CD4-positive, alpha-beta memory T cell (primary cell): ENCODE data around the gene EPHA10. TPM values are rescaled to one million over a fixed set of nuclear protein-coding genes. Genes with fewer than 3 reads are reported as not detected.
A peak's percentile ranks its signal among the peaks of the same experiment; 100 is the strongest.

Source experiments
- CTCF ChIA-PET: fragments of 350-600 bp; sonication (Branson Sonifier 250); formaldehyde crosslinking; loops from one replicate; lab custom pipeline; 2021; ENCODE audit warnings: inconsistent platforms; ENCODE audit not compliant: partially characterized antibody; lab: Charles Lee
- POLR2A ChIA-PET: fragments of 350-600 bp; sonication (Branson Sonifier 250); formaldehyde crosslinking; loops from one replicate; lab custom pipeline; 2021; ENCODE audit not compliant: partially characterized antibody; lab: Charles Lee
- DNase-seq, 5 donors: peaks; one replicate each; pipeline versions ENCODE4 v3.0.0 to v3.0.0-alpha.2; 2020 to 2022; ENCODE audit warnings: mixed read lengths in 1 of 5
- H3K27ac ChIP-seq: one replicate; pipeline ENCODE4 v1.7.0; 2013; ENCODE audit warnings: low read depth, low read length
- H3K27me3 ChIP-seq: 2 replicates; pipeline ENCODE4 v1.7.0; 2013; ENCODE audit warnings: mild to moderate bottlenecking, low read length, moderate library complexity; ENCODE audit not compliant: insufficient read depth
- H3K36me3 ChIP-seq: 2 replicates; pipeline ENCODE4 v1.7.0; 2013; ENCODE audit warnings: mild to moderate bottlenecking, low read length, moderate library complexity; ENCODE audit not compliant: insufficient read depth
- H3K4me1 ChIP-seq: 2 replicates; pipeline ENCODE4 v1.7.0; 2013; ENCODE audit warnings: mild to moderate bottlenecking, low read length, moderate library complexity; ENCODE audit not compliant: insufficient read depth
- H3K4me3 ChIP-seq, 2 donors: one replicate each; pipeline ENCODE4 v1.7.0; 2013; ENCODE audit warnings: low read length in 2 of 2, mild to moderate bottlenecking in 1 of 2
- H3K9me3 ChIP-seq, 2 donors: one replicate each; pipeline ENCODE4 v1.7.0; 2013; ENCODE audit warnings: low read length in 2 of 2, control low read depth in 1 of 2; ENCODE audit not compliant: control insufficient read depth in 1 of 2
- H3K27ac Mint-ChIP-seq, 7 donors: one replicate each; pipeline ENCODE4 v1.8.0; 2020 to 2021; ENCODE audit warnings: mixed read lengths in 7 of 7, mild to moderate bottlenecking in 6 of 7, inconsistent platforms in 3 of 7, moderate library complexity in 3 of 7
- H3K27me3 Mint-ChIP-seq, 2 donors: one replicate each; pipeline ENCODE4 v1.8.0; 2020 to 2021; ENCODE audit warnings: mixed read lengths in 2 of 2
- H3K36me3 Mint-ChIP-seq, 2 donors: one replicate each; pipeline ENCODE4 v1.8.0; 2020 to 2021; ENCODE audit warnings: mixed read lengths in 2 of 2, inconsistent platforms in 1 of 2, mild to moderate bottlenecking in 1 of 2
- H3K4me1 Mint-ChIP-seq, 4 donors: one replicate each; pipeline ENCODE4 v1.8.0; 2020 to 2021; ENCODE audit warnings: mixed read lengths in 4 of 4, mild to moderate bottlenecking in 1 of 4
- H3K4me3 Mint-ChIP-seq, 8 donors: one replicate each; pipeline ENCODE4 v1.8.0; 2020 to 2021; ENCODE audit warnings: mixed read lengths in 8 of 8, mild to moderate bottlenecking in 7 of 8, moderate library complexity in 6 of 8, inconsistent platforms in 3 of 8
- H3K9me3 Mint-ChIP-seq, 8 donors: one replicate each; pipeline ENCODE4 v1.8.0; 2020 to 2021; ENCODE audit warnings: mixed read lengths in 8 of 8, mild to moderate bottlenecking in 5 of 8, inconsistent platforms in 3 of 8, moderate library complexity in 1 of 8
- intact Hi-C: fragments of 100-400 bp; cut with micrococcal nuclease; formaldehyde crosslinking; loops from one replicate; pipeline ENCODE4 v1.15.1; 2023
- polyA plus RNA-seq, 2 donors: library from polyadenylated mRNA; unstranded; fragments of 300-500 nt; fragmentation: Illumina TruSeq; gene quantifications; one replicate each; pipeline ENCODE4 v1.2.3, GENCODE V29; 2021
- total RNA-seq, 2 experiments: library from RNA; stranded (reverse); gene quantifications; one replicate each; pipeline ENCODE4 v1.2.3, GENCODE V29; 2021

Gene EPHA10
- total and polyA plus RNA-seq, 4 experiments from 2014 or later: 0.36 TPM; not detected in 3

- H3K4me3 Mint-ChIP-seq: peak overlapping the region in 7 of 8 donors; percentile 2 to 72 (median 55)
- Histone ChIP-seq H3K4me1 (peaks cover 10% of the 10 kb centered on the region), H3K9me3 (no peaks in the 10 kb centered on the region), H3K36me3 (no peaks in the 10 kb centered on the region), H3K27me3 (peaks cover 27% of the 10 kb centered on the region), H3K4me3 (no peak overlapping the region), H3K27ac (no peak overlapping the region)
- no peak overlapping the region for H3K27ac Mint-ChIP-seq
- no peak for DNase-seq
- H3K4me1 Mint-ChIP-seq: peaks cover 4 to 25% (median 15%) of the 10 kb centered on the region in 4 donors
- intact Hi-C loops: no loop called here
- CTCF ChIA-PET: no interaction called here
- peaks cover 63 to 67% of the 10 kb centered on the region in 2 donors for H3K27me3 Mint-ChIP-seq
- POLR2A ChIA-PET: no interaction called here
- peaks cover 0 to 6% (median 0%) of the 10 kb centered on the region in 8 donors for H3K9me3 Mint-ChIP-seq
- no peaks in the 10 kb centered on the region for H3K36me3 Mint-ChIP-seq
These were observed 1.2 kb upstream of the EPHA10 start for GRCh38 chr1:37765916-37766664.

GRCh38 chr1:37764414-37764825 lies 500 bp downstream of the EPHA10 start:
- H3K27ac Mint-ChIP-seq: no peak overlapping the region
- H3K4me1 Mint-ChIP-seq: peaks cover 4 to 25% (median 15%) of the 10 kb centered on the region in 4 donors
- DNase-seq: peak in 1 of 5 donors; percentile 16
- Histone ChIP-seq H3K9me3 (no peaks in the 10 kb centered on the region), H3K4me1 (peaks cover 10% of the 10 kb centered on the region), H3K36me3 (no peaks in the 10 kb centered on the region), H3K4me3 (no peak overlapping the region), H3K27me3 (peaks cover 27% of the 10 kb centered on the region), H3K27ac (no peak overlapping the region)
- no peaks in the 10 kb centered on the region for H3K36me3 Mint-ChIP-seq
- H3K27me3 Mint-ChIP-seq: peaks cover 53 to 58% of the 10 kb centered on the region in 2 donors
- intact Hi-C loops: no loop called here
- ChIA-PET CTCF (no interaction called here), POLR2A (no interaction called here)
- H3K9me3 Mint-ChIP-seq: peaks cover 0 to 6% (median 0%) of the 10 kb centered on the region in 8 donors
- peak overlapping the region in 1 of 8 donors; percentile 64 for H3K4me3 Mint-ChIP-seq

GRCh38 chr1:37763791-37764413 lies 1.0 kb downstream of the EPHA10 start:
- no peak overlapping the region for H3K4me3 Mint-ChIP-seq
- peaks cover 10% of the 10 kb centered on the region for H3K4me1 ChIP-seq
- no peaks in the 10 kb centered on the region for H3K36me3 Mint-ChIP-seq
- ChIA-PET CTCF (no interaction called here), POLR2A (no interaction called here)
- peaks cover 48 to 58% of the 10 kb centered on the region in 2 donors for H3K27me3 Mint-ChIP-seq
- H3K4me3 ChIP-seq: no peak overlapping the region
- no peak for DNase-seq
- no peaks in the 10 kb centered on the region for H3K36me3 ChIP-seq
- intact Hi-C loops: no loop called here
- no peaks in the 10 kb centered on the region for H3K9me3 ChIP-seq
- peaks cover 0 to 6% (median 0%) of the 10 kb centered on the region in 8 donors for H3K9me3 Mint-ChIP-seq
- peaks cover 27% of the 10 kb centered on the region for H3K27me3 ChIP-seq
- no peak overlapping the region for H3K27ac ChIP-seq
- H3K27ac Mint-ChIP-seq: no peak overlapping the region
- peaks cover 4 to 25% (median 15%) of the 10 kb centered on the region in 4 donors for H3K4me1 Mint-ChIP-seq

- H3K27me3 ChIP-seq: peaks cover 20% of the 10 kb centered on the region
- Mint-ChIP-seq H3K27ac (peak overlapping the region in 1 of 7 donors; percentile 42), H3K4me1 (peaks cover 4 to 25% (median 15%) of the 10 kb centered on the region in 4 donors), H3K4me3 (no peak overlapping the region), H3K27me3 (peaks cover 40 to 49% of the 10 kb centered on the region in 2 donors), H3K9me3 (peaks cover 0 to 4% (median 0%) of the 10 kb centered on the region in 8 donors), H3K36me3 (no peaks in the 10 kb centered on the region)
- no peak for DNase-seq
- ChIA-PET CTCF (no interaction called here), POLR2A (no interaction called here)
- H3K4me3 ChIP-seq: no peak overlapping the region
- no peak overlapping the region for H3K27ac ChIP-seq
- no peaks in the 10 kb centered on the region for H3K9me3 ChIP-seq
- peaks cover 10% of the 10 kb centered on the region for H3K4me1 ChIP-seq
- intact Hi-C loops: no loop called here
- no peaks in the 10 kb centered on the region for H3K36me3 ChIP-seq
These were observed 2.4 kb downstream of the EPHA10 start for GRCh38 chr1:37762516-37762915.

GRCh38 chr1:37761416-37762095 lies 3.4 kb downstream of the EPHA10 start:
- ChIA-PET CTCF (no interaction called here), POLR2A (no interaction called here)
- peaks cover 10% of the 10 kb centered on the region for H3K4me1 ChIP-seq
- no peak for DNase-seq
- no peak overlapping the region for H3K4me3 Mint-ChIP-seq
- no peak overlapping the region for H3K4me3 ChIP-seq
- no peaks in the 10 kb centered on the region for H3K36me3 Mint-ChIP-seq
- H3K9me3 Mint-ChIP-seq: peaks cover 0 to 4% (median 0%) of the 10 kb centered on the region in 8 donors
- no peaks in the 10 kb centered on the region for H3K9me3 ChIP-seq
- H3K36me3 ChIP-seq: no peaks in the 10 kb centered on the region
- H3K27me3 Mint-ChIP-seq: peaks cover 34 to 44% of the 10 kb centered on the region in 2 donors
- peaks cover 11% of the 10 kb centered on the region for H3K27me3 ChIP-seq
- H3K27ac Mint-ChIP-seq: no peak overlapping the region
- intact Hi-C loops: no loop called here
- H3K27ac ChIP-seq: no peak overlapping the region
- peaks cover 4 to 20% (median 13%) of the 10 kb centered on the region in 4 donors for H3K4me1 Mint-ChIP-seq

GRCh38 chr1:37759451-37759850 lies 5.5 kb downstream of the EPHA10 start:
- ChIA-PET CTCF (interaction anchor here (0.6 kb wide), 1 partner anchor 9 kb away, joined by 3 read pairs; no protein-coding TSS in a partner anchor), POLR2A (no interaction called here)
- intact Hi-C loops: no loop called here

More at GRCh38 chr1:37759451-37759850, 5.5 kb downstream of the EPHA10 start:
- no peaks in the 10 kb centered on the region for H3K36me3 ChIP-seq
- Mint-ChIP-seq H3K4me1 (peaks cover 0 to 2% (median under 1%) of the 10 kb centered on the region in 4 donors), H3K36me3 (no peaks in the 10 kb centered on the region), H3K4me3 (no peak overlapping the region), H3K9me3 (peaks cover 0 to 1% (median 0%) of the 10 kb centered on the region in 8 donors), H3K27me3 (peaks cover 27 to 35% of the 10 kb centered on the region in 2 donors), H3K27ac (no peak overlapping the region)
- H3K27ac ChIP-seq: no peak overlapping the region
- H3K27me3 ChIP-seq: peaks cover 7% of the 10 kb centered on the region
- no peaks in the 10 kb centered on the region for H3K9me3 ChIP-seq
- DNase-seq: no peak
- no peak overlapping the region for H3K4me3 ChIP-seq
- no peaks in the 10 kb centered on the region for H3K4me1 ChIP-seq
